Measurements from ENCODE around the gene GPR151.

The GPR151 gene

GRCh38 chr5:146521403-146522106 is 5.6 kb upstream of the GPR151 start:
- no peak for DNase-seq (ENCODE audit: low read depth)
- no peak overlapping the region for H3K4me3 ChIP-seq (ENCODE audit: low read length)
- no peak for TF ChIP-seq CTCF (conservative IDR thresholded peaks at IDR 0.05; ENCODE audit: low read depth, low read length)

- TF ChIP-seq CTCF (conservative IDR thresholded peaks at IDR 0.05; ENCODE audit: low read depth, low read length) = no peak
- no peak for DNase-seq (ENCODE audit: low read depth)
- no peak overlapping the region for H3K4me3 ChIP-seq (ENCODE audit: low read length)
These were observed 4.7 kb upstream of the GPR151 start for GRCh38 chr5:146520731-146521130.

- DNase-seq (ENCODE audit: low read depth) = no peak
- no peak for TF ChIP-seq CTCF (conservative IDR thresholded peaks at IDR 0.05; ENCODE audit: low read depth, low read length)
- H3K4me3 ChIP-seq (ENCODE audit: low read length) = no peak overlapping the region
These were observed 3.6 kb upstream of the GPR151 start for GRCh38 chr5:146519554-146519953.

GRCh38 chr5:146515473-146516150 is 378 bp downstream of the GPR151 start:
- TF ChIP-seq CTCF (conservative IDR thresholded peaks at IDR 0.05; ENCODE audit: low read depth, low read length) = no peak
- no peak overlapping the region for H3K4me3 ChIP-seq (ENCODE audit: low read length)
- no peak for DNase-seq (ENCODE audit: low read depth)

GRCh38 chr5:146514575-146514974 is 1.4 kb downstream of the GPR151 start:
- TF ChIP-seq CTCF (conservative IDR thresholded peaks at IDR 0.05; ENCODE audit: low read depth, low read length) = no peak
- no peak overlapping the region for H3K4me3 ChIP-seq (ENCODE audit: low read length)
- no peak for DNase-seq (ENCODE audit: low read depth)

- no peak overlapping the region for H3K4me3 ChIP-seq (ENCODE audit: low read length)
- TF ChIP-seq CTCF (conservative IDR thresholded peaks at IDR 0.05; ENCODE audit: low read depth, low read length) = no peak
- no peak for DNase-seq (ENCODE audit: low read depth)
These were observed 2.5 kb downstream of the GPR151 start for GRCh38 chr5:146513462-146513861.

Data from retinal pigment epithelial cell (primary cell).